Head of caudate nucleus (tissue), 42 donors: ENCODE results near the gene PTPN2.
"Not testable (repeated sequence)": the region's sequence is repeated elsewhere in the genome, so short reads cannot be mapped to it uniquely, and the experiment has no call there.

Source experiments
- DNase-seq, 42 donors: peaks; one replicate each; pipeline versions ENCODE4 v3.0.0 to v3.0.0-alpha.2; 2020 to 2021; ENCODE audit warnings: mixed read lengths in 7 of 42
- intact Hi-C: fragments of 100-400 bp; cut with DNase I; formaldehyde crosslinking; loops from one replicate; pipeline ENCODE4 v1.15.0; 2022

PTPN2 gene

DNA sequence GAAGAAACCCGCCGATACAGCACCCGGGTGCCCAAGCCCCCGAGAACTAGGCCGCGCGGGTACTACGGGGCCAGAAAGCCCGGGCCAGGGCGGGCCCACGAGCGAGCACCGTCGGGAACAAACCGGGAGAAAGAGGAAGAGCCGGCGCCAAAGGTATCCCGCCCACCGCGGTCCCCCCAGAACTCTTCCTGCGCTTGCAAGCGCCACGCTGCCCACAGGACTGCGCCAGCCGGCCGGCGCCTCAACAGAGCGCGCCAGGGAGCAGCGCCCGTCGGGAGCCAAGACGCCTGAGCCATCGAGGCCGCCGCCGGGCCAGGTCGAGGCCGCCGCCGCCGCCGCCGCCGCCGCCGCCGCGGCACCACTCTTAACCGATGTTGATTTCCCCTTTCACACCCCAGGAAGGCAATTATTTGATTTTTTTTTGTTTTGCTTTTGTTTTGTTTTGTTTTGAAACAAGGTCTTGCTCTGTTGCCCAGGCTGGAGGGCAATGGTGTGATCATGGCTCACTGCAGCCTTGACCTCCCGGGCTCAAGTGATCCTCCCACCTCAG, 12.8 kb upstream of the PTPN2 start:
- DNase-seq, intact Hi-C loops: not testable (repeated sequence)

DNA sequence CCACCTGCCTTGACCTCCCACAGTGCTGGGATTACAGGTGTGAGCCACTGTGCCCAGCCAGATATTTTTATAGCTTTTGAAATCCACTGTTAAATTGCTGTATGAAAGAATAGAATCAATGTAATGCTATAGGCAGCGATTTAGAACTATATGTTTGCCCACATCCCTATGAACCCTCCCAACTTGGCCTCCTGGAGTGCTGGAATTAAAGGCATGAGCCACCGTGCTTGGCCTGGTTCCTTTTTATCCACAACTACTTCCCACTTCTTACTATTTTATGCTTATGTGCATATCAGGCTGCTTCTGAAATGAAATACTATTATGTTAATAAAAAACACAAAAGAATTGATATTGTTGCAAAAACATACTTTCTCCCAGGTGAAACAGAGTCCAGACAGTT, 11.6 kb upstream of the PTPN2 start:
- no peak for DNase-seq
- intact Hi-C loops: no loop called here

DNA sequence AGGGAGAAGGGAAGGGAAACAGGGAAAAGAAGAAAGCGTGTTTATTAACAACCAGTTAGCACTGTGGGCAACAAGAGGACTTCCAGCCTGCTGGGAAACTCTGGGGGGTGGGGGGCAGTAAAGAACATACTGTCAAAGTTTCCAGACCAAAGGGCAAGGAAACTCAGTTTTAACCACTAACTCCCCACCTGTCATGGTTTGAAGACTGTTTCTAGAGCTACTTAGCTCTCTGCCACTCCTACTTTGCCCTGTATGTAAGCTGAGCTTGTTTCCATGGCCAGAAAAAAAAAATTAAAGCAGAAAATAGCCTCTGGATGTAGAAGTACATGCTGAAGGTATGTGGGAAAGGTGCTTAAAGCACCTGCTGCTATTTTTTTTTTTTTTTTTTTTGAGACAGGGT, 11.0 kb upstream of the PTPN2 start:
- no peak for DNase-seq
- intact Hi-C loops: no loop called here

- intact Hi-C loops: loop anchor here (5.0 kb wide), 2 partner anchors 51 to 159 kb away; no protein-coding TSS in a partner anchor
- no peak for DNase-seq
Observed at GRCh38 chr18:12891561-12891960, 7.5 kb upstream of the PTPN2 start.

- no peak for DNase-seq
- intact Hi-C loops: loop anchor here (5.0 kb wide), 2 partner anchors 51 to 159 kb away; no protein-coding TSS in a partner anchor
Observed at GRCh38 chr18:12890964-12891363, 6.9 kb upstream of the PTPN2 start.

GRCh38 chr18:12886498-12887126, 2.6 kb upstream of the PTPN2 start:
- intact Hi-C loops: loop anchor here (10.0 kb wide), 1 partner anchor 62 kb away; no protein-coding TSS in a partner anchor

DNA sequence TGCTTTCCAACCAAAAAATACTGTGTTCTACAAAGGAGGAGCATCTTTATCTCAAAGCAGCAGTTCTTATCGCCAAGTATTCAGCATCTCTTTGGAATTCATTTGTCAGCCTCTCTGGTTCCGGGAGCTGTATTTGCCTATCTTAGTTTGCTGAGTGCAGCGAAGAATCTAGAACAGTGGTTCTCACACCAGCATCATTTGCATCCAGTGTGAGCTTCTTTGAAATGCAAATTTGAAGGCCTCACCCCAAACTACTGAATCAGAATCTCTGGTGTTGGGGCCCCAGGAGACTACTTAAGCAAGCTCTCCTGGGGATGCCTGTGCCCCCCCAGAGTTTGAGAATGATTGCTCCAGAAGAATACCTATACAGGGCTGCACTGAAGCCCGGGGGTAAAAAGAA, 1.5 kb upstream of the PTPN2 start:
- intact Hi-C loops: loop anchor here (10.0 kb wide), 1 partner anchor 61 kb away; no protein-coding TSS in a partner anchor
- DNase-seq: no peak

More at GRCh38 chr18:12886498-12887126, 2.6 kb upstream of the PTPN2 start:
- DNase-seq: no peak

- intact Hi-C loops: loop anchor here (5.0 to 10.0 kb wide), 2 partner anchors 60 to 63 kb away; partner anchors contain the start of gene SEH1L
Observed at GRCh38 chr18:12884406-12885323, 628 bp upstream of the PTPN2 start.

GRCh38 chr18:12883372-12883683, 709 bp downstream of the PTPN2 start:
- DNase-seq: peak in 6 of 42 donors; percentile 6 to 64 (median 16)
- intact Hi-C loops: loop anchor here (5.0 to 10.0 kb wide), 2 partner anchors 59 to 64 kb away; partner anchors contain the start of gene SEH1L

More at GRCh38 chr18:12884406-12885323, 628 bp upstream of the PTPN2 start:
- peak in 5 of 42 donors; percentile 7 to 51 (median 17) for DNase-seq

GRCh38 chr18:12882453-12883371, 1.3 kb downstream of the PTPN2 start:
- intact Hi-C loops: loop anchor here (5.0 to 10.0 kb wide), 2 partner anchors 58 to 65 kb away; partner anchors contain the start of gene SEH1L
- DNase-seq: peak in 4 of 42 donors; percentile 6 to 26 (median 17)

DNA sequence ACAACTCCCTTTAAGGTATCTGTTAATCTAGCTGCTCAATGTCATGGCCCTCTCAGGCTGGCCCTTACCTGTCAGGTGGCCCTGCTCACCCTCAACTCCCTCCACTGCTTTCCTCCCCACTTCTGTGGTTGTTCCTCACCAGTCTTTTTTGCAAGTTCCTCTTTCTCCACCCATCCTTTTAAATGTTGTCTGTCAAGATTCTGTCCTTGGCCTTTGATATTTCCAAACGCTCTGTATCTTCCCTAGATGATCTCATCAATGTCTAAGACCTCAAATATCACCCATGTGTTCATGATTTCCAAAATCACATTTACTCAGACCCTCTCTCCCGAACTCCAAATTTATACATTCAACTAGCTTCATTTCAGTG, 3.5 kb downstream of the PTPN2 start:
- no peak for DNase-seq
- intact Hi-C loops: loop anchor here (5.0 to 10.0 kb wide), 2 partner anchors 56 to 67 kb away; partner anchors contain the start of gene SEH1L

DNA sequence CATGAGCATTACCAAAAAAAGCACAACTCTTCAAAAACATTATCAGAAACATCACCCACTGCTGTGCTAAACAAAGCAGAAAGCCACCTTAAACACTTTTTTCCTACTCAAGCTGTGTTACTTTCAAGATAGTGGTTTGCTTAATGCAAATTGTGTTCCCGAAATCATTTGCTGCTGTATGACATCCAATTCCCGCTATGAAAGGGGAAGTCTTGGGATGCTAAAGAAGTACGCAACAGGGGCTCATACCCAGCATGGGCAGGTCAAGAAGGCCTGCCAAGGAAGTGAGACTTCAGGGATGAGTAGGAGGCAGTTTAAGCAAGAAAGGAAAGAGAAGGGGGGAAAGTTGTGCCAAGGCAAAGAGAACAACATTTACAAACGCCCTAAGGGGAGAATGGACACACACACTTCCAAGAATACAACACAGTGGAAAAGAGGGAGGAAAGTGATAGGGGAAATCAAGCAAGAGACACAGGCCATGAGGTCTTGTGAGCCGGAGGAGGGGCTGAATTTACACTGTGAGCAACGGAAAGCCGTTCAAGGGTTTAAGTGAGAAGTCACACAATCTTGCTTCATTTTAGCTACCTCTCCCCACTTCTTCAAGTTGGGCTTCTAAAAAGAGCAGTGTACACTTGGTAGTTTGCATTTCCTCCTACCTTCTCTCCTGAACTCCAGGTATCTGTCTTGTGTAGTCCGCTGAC, 4.0 kb downstream of the PTPN2 start:
- intact Hi-C loops: loop anchor here (5.0 to 10.0 kb wide), 2 partner anchors 55 to 67 kb away; partner anchors contain the start of gene SEH1L
- peak in 4 of 42 donors; percentile 6 to 47 (median 12) for DNase-seq

GRCh38 chr18:12874992-12875391, 9.0 kb downstream of the PTPN2 start:
- DNase-seq, intact Hi-C loops: not testable (repeated sequence)

GRCh38 chr18:12873961-12874567, 10.0 kb downstream of the PTPN2 start:
- DNase-seq, intact Hi-C loops: not testable (repeated sequence)

DNA sequence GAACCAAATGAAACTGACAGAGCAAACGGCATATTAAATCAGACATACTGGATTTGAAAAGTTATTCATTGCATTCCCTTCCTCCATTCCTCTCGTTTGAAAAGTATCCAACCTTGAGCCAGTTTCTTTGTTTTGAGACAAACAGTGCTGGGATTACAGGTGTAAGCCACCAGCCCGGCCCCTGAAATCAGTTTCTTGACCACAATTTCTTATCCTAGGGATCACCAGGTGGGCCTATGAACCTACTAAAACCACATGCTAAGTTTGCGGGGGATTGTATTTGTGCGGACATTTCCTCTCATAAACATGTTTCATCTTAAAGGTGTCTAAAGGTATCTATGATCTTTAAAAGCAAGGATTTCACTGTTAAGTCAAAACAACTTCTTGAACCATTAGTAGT, 11.6 kb downstream of the PTPN2 start:
- DNase-seq: no peak
- intact Hi-C loops: no loop called here

- intact Hi-C loops: no loop called here
- DNase-seq: no peak
Observed at GRCh38 chr18:12868576-12868975, 15.5 kb downstream of the PTPN2 start.

DNA sequence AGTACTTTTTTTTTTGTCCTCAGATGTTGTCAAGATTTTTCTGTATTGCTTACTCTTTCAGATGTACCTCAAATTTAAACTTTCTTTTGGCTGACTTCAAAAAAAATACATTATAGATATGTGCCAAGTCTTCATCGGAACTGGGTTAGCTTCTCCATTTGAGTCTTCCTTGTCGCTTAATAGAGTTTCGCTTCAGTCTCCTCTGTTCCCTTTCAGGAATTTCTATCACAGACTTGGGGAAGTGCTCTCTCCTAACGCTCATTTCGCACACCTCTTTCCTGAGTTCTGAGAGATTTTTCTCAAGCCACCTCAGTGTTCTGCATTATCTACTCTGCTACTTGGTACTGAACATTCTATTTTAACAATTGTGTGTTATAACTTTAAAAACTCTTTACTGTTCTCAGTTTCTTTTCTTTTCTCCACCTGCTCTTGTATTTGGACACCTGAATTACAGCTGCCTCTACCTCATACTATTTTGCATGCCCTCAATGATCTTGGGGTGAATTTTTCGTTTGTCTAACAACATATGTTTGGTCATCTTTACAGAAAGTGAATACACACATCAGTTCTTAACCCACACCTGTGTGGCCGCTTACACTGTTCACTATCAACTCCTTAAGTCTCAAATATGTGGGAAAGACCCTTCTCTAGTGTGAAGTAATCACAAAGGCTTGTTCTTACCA, 16.5 kb downstream of the PTPN2 start:
- DNase-seq: no peak
- intact Hi-C loops: no loop called here
